Prostate gland (tissue), 2 donors: ENCODE data around the gene TPST2.

Experiments used
- CTCF ChIP-seq, 4 experiments: fragments of 200-600 bp in 2 of 4; fragments of 450-650 bp in 2 of 4; sonication (generic) in 2 of 4; IDR thresholded peaks; 1 replicate in 3 of 4; 2 replicates in 1 of 4; pipeline ENCODE4 v1.5.1; 2016 to 2019; ENCODE audit warnings: antibody characterized with exemption in 4 of 4, mild to moderate bottlenecking in 2 of 4, moderate library complexity in 2 of 4
- POLR2AphosphoS5 ChIP-seq: sonication (generic); formaldehyde crosslinking; IDR thresholded peaks from one replicate; pipeline ENCODE4 v1.6.1; 2017; ENCODE audit warnings: antibody characterized with exemption

- TF ChIP-seq CTCF (IDR thresholded peaks at IDR 0.05), result no peak
- no peak for TF ChIP-seq POLR2AphosphoS5
Measured at GRCh38 chr22:26612652-26613051, 22.7 kb upstream of the TPST2 start.
